Gastroesophageal sphincter (tissue), 3 donors: ENCODE results near the gene PIK3R3.

Experiments
- CTCF ChIP-seq, 4 experiments: fragments of 200-600 bp in 2 of 4; fragments of 450-650 bp in 2 of 4; sonication (generic) in 1 of 4; IDR thresholded peaks; one replicate each; pipeline ENCODE4 v1.5.1; 2017 to 2019; ENCODE audit warnings: antibody characterized with exemption in 4 of 4, mild to moderate bottlenecking in 2 of 4, moderate library complexity in 2 of 4
- POLR2A ChIP-seq, 2 donors: fragments of 450-650 bp; IDR thresholded peaks; one replicate each; pipeline ENCODE4 v1.6.1; 2017; ENCODE audit warnings: antibody characterized with exemption in 2 of 2, mild to moderate bottlenecking in 2 of 2, moderate library complexity in 1 of 2

GRCh38 chr1:46008585-46008984 lies 123.8 kb downstream of the PIK3R3 start:
- TF ChIP-seq CTCF (IDR thresholded peaks at IDR 0.05) (no peak), POLR2A (IDR thresholded peaks at IDR 0.05) (no peak)
